ENCODE measurements around the gene LBX2.

LBX2 gene

DNA sequence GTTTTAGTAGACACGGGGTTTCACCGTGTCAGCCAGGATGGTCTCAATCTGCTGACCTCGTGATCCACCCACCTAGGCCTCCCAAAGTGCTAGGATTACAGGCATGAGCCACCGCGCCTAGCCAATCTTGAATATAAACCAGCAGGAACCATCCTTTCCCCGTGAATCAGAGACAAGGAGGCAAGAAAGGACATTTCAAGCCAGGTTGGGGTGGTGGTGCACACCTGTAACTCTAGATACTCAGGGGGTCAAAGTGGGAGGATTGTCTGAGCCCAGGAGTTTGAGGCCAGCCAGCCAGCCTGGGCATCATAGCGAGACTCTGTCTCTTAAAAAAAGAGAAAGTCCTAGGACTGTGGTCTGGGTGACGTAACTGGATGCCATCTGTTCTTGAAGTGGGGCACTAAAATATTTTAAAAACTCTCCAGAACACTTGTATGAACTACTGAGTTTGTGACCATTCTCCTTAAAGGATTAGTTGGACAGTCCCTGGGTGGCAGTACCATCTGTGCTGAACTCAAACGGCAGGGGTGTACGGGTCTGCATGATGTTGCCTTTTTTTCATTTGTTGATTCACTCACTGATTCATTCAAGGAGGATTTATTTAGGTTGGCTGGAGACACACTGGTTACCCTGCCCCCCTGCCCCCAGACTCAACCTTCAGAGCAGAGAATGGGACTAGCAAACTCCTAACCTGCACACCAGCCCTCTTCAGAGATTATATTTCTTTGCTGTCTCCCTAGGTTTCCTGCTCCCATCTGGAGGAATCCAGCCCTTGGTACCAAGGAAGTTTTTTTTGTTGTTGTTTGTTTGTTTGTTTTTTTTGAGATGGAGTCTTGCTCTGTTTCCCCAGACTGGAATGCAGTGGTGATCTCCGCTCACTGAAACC lies 11.9 kb upstream of the LBX2 start:
- DNase-seq (ENCODE audit: extremely low read depth, low read depth), result no peak
- H3K4me3 ChIP-seq (replicated peaks; ENCODE audit: low read depth, low read length), result no peak overlapping the region
- TF ChIP-seq, protein P1, sequence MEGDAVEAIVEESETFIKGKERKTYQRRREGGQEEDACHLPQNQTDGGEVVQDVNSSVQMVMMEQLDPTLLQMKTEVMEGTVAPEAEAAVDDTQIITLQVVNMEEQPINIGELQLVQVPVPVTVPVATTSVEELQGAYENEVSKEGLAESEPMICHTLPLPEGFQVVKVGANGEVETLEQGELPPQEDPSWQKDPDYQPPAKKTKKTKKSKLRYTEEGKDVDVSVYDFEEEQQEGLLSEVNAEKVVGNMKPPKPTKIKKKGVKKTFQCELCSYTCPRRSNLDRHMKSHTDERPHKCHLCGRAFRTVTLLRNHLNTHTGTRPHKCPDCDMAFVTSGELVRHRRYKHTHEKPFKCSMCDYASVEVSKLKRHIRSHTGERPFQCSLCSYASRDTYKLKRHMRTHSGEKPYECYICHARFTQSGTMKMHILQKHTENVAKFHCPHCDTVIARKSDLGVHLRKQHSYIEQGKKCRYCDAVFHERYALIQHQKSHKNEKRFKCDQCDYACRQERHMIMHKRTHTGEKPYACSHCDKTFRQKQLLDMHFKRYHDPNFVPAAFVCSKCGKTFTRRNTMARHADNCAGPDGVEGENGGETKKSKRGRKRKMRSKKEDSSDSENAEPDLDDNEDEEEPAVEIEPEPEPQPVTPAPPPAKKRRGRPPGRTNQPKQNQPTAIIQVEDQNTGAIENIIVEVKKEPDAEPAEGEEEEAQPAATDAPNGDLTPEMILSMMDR (IDR thresholded peaks at IDR 0.05; ENCODE audit: low read depth, low read length, missing control alignments), result no peak

GRCh38 chr2:74510272-74510671 lies 10.9 kb upstream of the LBX2 start:
- TF ChIP-seq, protein P1 (IDR thresholded peaks at IDR 0.05; ENCODE audit: low read depth, low read length, missing control alignments), result no peak
- H3K4me3 ChIP-seq (replicated peaks; ENCODE audit: low read depth, low read length), result no peak overlapping the region
- DNase-seq (ENCODE audit: extremely low read depth, low read depth), result no peak

DNA sequence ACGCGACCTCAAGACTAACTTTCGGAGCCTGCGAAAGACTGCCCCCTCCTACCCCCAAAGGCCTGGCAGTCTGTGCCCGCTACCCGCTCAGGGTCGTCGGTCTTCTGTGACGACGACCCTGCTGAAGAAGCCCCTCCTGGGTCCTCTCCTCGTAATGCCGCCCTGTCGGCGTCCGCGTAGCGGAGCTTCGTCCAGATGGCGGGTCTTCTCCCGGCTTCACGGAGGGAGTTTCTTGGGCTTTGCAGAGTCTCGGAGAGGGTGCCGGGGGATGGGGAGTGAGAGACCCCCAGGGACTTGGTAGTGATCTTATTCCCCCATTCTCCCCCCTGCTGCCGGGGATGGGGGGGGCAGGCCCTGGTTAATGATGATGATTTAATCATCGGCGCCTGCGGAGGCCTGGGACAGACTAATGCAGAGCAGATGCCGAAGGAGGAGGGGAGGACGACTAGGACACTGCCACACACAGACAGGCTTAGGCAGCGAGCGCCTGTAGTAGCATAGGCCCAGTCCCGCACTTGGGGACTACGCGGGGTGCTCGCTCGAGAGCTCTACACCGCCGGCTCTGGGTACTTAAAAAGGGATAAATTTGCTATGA lies 8.6 kb upstream of the LBX2 start:
- peak; percentile 49 for DNase-seq (ENCODE audit: extremely low read depth, low read depth)
- TF ChIP-seq, protein P1 (IDR thresholded peaks at IDR 0.05; ENCODE audit: low read depth, low read length, missing control alignments), result no peak
- peak overlapping the region; percentile 73 for H3K4me3 ChIP-seq (replicated peaks; ENCODE audit: low read depth, low read length)

DNA sequence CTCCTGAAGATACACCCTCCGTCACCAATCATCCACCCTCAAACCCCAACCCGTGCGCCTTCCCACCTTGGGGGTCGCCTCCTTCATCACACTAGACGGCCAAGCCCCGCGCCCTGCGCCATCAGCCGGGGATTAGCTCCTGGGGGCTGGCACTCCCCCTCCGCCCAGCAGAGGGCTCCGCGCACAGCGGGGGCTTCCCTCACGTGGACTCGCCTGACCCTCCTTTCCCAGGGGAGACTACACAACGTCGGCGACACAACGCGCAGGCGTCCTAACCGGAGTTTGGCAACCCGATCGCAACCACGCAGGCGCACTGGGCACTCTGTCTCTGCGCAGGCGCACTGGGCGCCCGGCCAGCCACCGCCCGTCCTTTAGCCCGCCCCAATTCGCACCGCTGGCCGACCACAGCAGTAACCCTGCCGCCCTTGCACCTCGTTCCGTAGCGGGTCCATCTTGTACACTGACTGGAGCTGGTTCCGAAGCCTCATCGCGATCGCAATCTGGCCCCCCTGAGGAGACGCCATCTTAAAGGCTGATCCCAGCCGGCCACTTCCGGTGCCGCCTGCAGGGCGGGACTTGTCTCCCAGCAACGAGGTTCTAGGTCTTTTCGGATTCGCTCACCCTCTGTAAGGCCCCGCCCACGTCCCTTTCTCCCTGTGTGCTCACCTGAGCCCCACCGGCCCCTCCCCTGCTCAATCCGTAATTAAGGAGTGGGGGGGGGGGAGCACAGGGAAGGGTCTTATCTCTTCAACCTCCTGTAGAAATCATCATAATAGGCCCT lies 7.9 kb upstream of the LBX2 start, which contains the start of gene PCGF1:
Gene PCGF1, minus strand, starts transcription at position 551 of the 781 bp plus-strand sequence. Its CDS starts 27 bp downstream, at position 524.
- DNase-seq (ENCODE audit: extremely low read depth, low read depth), result peak; percentile 92
- TF ChIP-seq, protein P1 (IDR thresholded peaks at IDR 0.05; ENCODE audit: low read depth, low read length, missing control alignments), result peak; percentile 60
- H3K4me3 ChIP-seq (replicated peaks; ENCODE audit: low read depth, low read length), result peak within 1 kb of the TSS; percentile 73

GRCh38 chr2:74505448-74506246 lies 6.2 kb upstream of the LBX2 start:
- no peak for DNase-seq (ENCODE audit: extremely low read depth, low read depth)
- peak overlapping the region; percentile 73 for H3K4me3 ChIP-seq (replicated peaks; ENCODE audit: low read depth, low read length)
- TF ChIP-seq, protein P1 (IDR thresholded peaks at IDR 0.05; ENCODE audit: low read depth, low read length, missing control alignments), result no peak

GRCh38 chr2:74504591-74504990 lies 5.2 kb upstream of the LBX2 start:
- no peak overlapping the region for H3K4me3 ChIP-seq (replicated peaks; ENCODE audit: low read depth, low read length)

More at GRCh38 chr2:74504591-74504990, 5.2 kb upstream of the LBX2 start:
- TF ChIP-seq, protein P1 (IDR thresholded peaks at IDR 0.05; ENCODE audit: low read depth, low read length, missing control alignments), result no peak
- no peak for DNase-seq (ENCODE audit: extremely low read depth, low read depth)
